IPS-11a (cell line): ENCODE results near the gene MMP26.

Experiments used
- H3K4me3 ChIP-seq: one replicate; pipeline ENCODE4 v1.5.1; 2013; ENCODE audit warnings: low read depth, low read length, control low read depth

The MMP26 gene

DNA sequence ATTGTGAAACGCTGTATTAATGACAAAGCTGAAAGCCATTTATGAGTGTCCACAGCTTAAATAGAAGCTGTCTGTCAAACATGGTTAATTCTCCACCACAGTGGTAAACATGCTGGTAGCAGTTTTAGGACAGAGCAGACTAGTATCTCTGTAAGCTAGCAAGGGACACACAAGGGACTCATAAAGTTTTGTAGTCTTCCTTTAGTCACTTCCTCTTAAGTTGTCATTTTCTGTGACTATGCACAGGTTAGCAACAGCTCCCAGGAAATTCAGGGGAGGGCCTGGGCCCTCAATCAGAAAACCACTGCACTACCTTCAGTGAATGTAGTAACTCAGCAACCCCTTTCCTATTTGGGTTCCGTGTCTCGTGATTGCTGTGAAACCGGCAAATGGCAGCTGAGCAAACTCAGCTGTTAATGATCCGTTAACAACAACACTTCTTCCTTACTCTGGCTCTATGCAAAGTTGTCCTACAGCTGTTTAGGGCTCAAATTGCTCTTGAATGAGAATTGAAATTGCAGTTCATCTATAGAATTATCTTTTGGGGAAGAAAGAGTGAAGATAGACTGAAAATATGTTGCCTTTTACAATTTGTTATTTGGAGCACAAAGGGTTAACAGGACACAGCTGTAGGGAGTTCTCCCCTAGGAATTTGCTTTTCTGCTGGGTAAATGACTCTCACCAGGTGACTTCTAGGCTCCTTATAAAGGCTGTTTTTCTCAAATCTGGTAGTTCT, at the start of gene MMP26:
Gene MMP26 (plus strand): TSS at position 731 of the 736 bp plus-strand sequence.
- no peak within 1 kb of the TSS for H3K4me3 ChIP-seq

GRCh38 chr11:4658629-4659445, 45.7 kb upstream of the MMP26 start:
- no peak overlapping the region for H3K4me3 ChIP-seq

DNA sequence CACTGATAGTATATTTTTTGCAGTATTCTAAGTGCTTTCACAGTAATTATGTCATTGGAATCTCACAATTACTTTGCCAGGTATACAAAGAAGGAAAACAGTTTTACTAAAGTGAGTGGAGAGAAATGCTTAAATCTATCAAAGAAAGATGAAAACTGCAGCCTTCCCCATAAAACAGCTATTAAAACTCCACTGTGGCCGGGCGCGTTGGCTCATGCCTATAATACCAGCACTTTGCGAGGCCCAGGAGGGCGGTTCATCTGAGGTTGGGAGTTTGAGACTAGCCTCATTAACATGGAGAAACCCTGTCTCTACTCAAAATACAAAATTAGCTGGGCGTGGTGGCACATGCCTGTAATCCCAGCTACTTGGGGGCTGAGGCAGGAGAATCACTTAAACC, 41.7 kb upstream of the MMP26 start:
- no peak overlapping the region for H3K4me3 ChIP-seq

- H3K4me3 ChIP-seq = no peak overlapping the region
Observed at GRCh38 chr11:4664183-4664582, 40.4 kb upstream of the MMP26 start.

GRCh38 chr11:4664786-4665185, 39.8 kb upstream of the MMP26 start:
- no peak overlapping the region for H3K4me3 ChIP-seq

DNA sequence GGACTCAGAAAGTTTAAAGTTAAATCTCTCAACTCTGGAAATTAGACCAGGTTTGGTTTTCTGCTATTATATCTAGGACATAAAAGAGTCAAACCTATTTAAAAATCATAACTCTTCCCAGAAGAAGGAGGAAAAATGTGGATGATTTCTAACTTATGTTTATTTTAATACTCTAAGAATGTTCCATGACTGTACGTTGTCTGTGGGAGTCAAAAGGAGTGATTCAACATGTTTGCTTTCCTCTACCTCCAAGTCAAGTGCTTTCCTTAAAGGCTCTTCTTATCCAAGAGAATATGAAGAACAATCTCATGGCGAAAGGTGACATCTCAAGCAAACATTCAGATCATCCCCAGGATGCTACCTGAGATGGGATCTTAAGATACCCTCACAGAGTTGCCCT, 39.2 kb upstream of the MMP26 start:
- H3K4me3 ChIP-seq = no peak overlapping the region

- no peak overlapping the region for H3K4me3 ChIP-seq
Observed at GRCh38 chr11:4671741-4672140, 32.8 kb upstream of the MMP26 start.

- H3K4me3 ChIP-seq = no peak overlapping the region
Observed at GRCh38 chr11:4672470-4672869, 32.1 kb upstream of the MMP26 start.

- H3K4me3 ChIP-seq = no peak overlapping the region
Observed at GRCh38 chr11:4673781-4674180, 30.8 kb upstream of the MMP26 start.

DNA sequence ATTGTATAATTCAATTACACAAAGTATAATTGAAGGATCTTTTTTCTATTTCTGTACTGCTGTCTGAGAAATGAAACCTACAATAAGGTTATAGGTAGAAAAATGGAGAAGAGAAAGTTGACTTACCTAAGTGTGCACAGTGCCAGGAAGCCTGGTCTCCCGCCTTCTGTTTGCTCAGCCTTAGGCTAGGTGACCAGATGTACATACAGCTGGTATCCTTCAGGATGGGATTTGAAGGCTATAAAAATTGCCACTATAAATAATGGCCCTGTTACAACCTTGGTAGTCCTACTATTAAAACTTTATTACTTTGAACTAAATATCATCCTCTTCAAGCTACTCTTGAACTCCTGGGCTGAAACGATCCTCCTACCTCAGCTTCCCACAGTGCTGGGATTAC, 26.6 kb upstream of the MMP26 start:
- H3K4me3 ChIP-seq = no peak overlapping the region

- no peak overlapping the region for H3K4me3 ChIP-seq
Observed at GRCh38 chr11:4680341-4680740, 24.2 kb upstream of the MMP26 start.

GRCh38 chr11:4682623-4683419, 21.8 kb upstream of the MMP26 start:
- H3K4me3 ChIP-seq = no peak overlapping the region

DNA sequence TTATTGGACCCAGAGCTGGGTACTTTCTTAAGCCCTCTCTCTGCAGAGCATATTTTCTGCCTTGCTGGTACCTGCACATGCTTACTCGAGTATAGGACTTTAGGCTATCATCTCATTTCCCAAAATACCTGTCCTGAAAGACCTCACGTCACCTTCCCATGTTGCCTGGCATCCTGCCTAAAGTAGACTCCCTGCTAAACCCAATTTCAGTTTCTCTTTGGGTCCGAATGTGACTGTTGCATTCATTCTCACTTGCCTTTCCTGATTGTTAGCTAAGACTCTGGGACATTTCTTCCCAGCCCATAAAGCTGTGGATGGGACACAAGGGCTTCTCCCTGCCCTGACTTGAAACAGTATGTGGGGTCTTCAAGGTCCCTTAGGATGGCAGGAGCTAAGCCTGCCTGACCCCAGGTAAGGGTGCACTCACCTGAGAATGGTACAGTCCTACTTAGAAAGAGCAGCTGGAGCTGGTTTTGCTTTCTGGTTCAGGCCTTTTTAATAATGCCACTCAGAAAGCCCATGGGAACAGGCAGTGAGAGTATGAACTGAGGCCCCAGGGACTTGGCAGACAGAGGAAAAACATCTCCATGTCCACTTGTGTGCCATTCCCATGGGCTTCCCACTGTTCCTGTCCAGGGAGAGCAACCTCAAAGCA, 19.8 kb upstream of the MMP26 start:
- H3K4me3 ChIP-seq = no peak overlapping the region

DNA sequence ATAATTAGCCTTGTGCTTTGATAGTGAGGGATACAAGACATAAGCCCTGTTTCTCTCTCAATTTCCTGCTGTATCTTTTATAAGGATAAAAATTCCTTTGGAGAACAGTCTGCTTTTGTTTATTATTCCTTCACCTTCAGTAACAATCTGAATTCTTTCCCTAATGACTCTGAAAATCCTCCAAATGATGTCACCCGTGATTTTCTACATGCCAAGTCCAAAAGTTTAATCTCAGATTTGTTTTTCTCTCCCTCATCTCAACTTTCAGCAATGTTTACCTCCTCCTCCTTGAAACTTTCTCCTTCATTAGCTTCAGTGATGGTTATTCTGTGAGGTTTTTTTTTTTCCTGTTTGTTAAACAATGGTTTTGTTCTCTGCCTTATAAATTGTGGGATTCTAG, 9.1 kb upstream of the MMP26 start:
- H3K4me3 ChIP-seq = no peak overlapping the region

GRCh38 chr11:4697585-4697984, 7.0 kb upstream of the MMP26 start, which contains the start of gene OR51E2:
OR51E2 (minus strand) TSS chr11:4697853; CDS start chr11:4682711, 15,142 bp downstream.
- H3K4me3 ChIP-seq = no peak within 1 kb of the TSS

- no peak overlapping the region for H3K4me3 ChIP-seq
Observed at GRCh38 chr11:4699697-4700435, 4.7 kb upstream of the MMP26 start.

GRCh38 chr11:4700436-4700820, 4.2 kb upstream of the MMP26 start:
- H3K4me3 ChIP-seq = no peak overlapping the region

DNA sequence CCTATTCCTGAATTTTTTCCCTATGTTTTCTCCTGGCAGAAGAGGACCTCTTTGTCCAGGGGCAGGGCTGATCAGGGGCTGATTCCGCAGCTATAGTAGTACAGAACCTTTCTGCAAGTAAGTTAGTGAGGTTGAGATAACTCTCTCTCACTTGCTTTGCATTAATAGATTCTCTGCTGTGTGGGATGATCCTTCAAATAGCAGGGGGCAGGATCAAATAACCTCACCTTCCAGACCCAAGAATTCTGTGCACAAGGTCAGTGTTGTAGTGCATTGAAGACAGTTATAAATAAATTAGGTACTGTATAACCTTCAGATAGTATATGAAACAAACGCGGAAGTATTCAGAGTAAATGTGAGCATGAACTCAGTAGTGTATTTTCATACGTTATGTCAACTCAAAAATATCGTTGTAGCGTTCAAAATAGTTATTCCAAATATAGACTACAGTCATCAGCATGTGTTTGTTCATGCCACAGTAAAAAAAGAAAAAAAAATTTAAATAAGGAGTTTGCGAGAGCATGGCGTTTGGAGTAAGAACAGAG, 278 bp downstream of the MMP26 start:
- H3K4me3 ChIP-seq = no peak overlapping the region

DNA sequence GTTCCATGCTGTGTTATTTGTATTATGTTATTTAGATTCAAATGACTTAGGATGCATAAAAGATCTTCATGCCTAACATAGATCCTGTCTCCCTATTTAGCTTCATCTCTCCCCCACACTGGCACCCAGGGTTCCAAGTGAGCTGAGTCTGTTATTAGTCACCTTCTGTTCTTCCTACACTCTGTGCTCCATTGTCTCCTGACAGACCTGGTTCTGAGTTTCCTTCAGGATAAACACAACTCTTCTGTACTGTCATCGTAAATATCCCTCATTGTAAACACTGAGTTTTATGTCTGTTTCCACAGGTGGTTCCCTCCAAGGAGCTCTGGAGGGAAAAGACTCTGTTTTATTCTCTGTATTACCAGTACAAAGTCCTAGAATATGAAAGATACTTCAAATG, 8.7 kb downstream of the MMP26 start:
- no peak overlapping the region for H3K4me3 ChIP-seq

DNA sequence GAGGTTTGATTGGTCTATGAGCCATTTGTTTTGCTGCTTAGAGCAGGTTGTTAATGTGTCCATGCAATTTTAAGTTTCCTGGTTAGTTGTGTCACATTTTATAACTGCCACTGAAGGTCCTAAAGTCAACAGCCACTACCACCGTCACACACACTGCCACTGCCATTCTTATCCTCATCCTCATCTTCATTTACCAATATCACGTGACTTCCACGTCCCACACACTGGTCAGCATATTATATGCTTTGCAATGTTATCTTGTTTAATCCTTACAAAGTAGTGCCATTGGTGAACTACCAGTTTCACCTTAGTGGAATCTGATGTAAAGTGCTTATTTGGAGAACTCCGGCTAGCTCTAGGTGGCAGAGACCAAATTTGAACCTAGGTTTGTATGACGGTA, 9.7 kb downstream of the MMP26 start:
- no peak overlapping the region for H3K4me3 ChIP-seq
